Glutamatergic neuron (in vitro differentiated cells): ENCODE data around the gene SIAH1. TPM values are rescaled to one million over a fixed set of nuclear protein-coding genes. Genes with fewer than 3 reads are reported as not detected.

Experiments
- DNase-seq: peaks from one replicate; pipeline ENCODE4 v3.0.0; 2022
- H3K27ac Mint-ChIP-seq: one replicate; pipeline ENCODE4 v1.8.0; 2020; ENCODE audit warnings: mild to moderate bottlenecking, mixed read lengths, inconsistent platforms; ENCODE audit not compliant: unreplicated experiment
- H3K27me3 Mint-ChIP-seq: one replicate; pipeline ENCODE4 v1.8.0; 2020; ENCODE audit warnings: mild to moderate bottlenecking, moderate library complexity, mixed read lengths, inconsistent platforms; ENCODE audit not compliant: unreplicated experiment
- H3K36me3 Mint-ChIP-seq: one replicate; pipeline ENCODE4 v1.8.0; 2020; ENCODE audit warnings: mild to moderate bottlenecking, mixed read lengths, inconsistent platforms; ENCODE audit not compliant: unreplicated experiment
- H3K4me1 Mint-ChIP-seq: one replicate; pipeline ENCODE4 v1.8.0; 2020; ENCODE audit warnings: mild to moderate bottlenecking, low read depth, mixed read lengths, inconsistent platforms; ENCODE audit not compliant: unreplicated experiment
- H3K4me3 Mint-ChIP-seq: one replicate; pipeline ENCODE4 v1.8.0; 2020; ENCODE audit warnings: mild to moderate bottlenecking, mixed read lengths, inconsistent platforms; ENCODE audit not compliant: unreplicated experiment
- H3K9me3 Mint-ChIP-seq: one replicate; pipeline ENCODE4 v1.8.0; 2020; ENCODE audit warnings: mild to moderate bottlenecking, moderate library complexity, mixed read lengths, inconsistent platforms; ENCODE audit not compliant: unreplicated experiment
- CTCF ChIP-seq: fragments of 200-600 bp; sonication (generic); IDR thresholded peaks from one replicate; pipeline ENCODE4 v1.5.0; 2021; ENCODE audit not compliant: partially characterized antibody, unreplicated experiment
- total RNA-seq: library from RNA; stranded (reverse); fragmentation: NEBNext Ultra II Directional; extraction: Animal tissue kit (Norgen Biotek cat#: 25700); gene quantifications from one replicate; pipeline ENCODE4 v1.2.1, GENCODE V29; 2021; ENCODE audit not compliant: unreplicated experiment

The SIAH1 gene
- total RNA-seq, 1 donor from 2014 or later = 46.7 TPM

DNA sequence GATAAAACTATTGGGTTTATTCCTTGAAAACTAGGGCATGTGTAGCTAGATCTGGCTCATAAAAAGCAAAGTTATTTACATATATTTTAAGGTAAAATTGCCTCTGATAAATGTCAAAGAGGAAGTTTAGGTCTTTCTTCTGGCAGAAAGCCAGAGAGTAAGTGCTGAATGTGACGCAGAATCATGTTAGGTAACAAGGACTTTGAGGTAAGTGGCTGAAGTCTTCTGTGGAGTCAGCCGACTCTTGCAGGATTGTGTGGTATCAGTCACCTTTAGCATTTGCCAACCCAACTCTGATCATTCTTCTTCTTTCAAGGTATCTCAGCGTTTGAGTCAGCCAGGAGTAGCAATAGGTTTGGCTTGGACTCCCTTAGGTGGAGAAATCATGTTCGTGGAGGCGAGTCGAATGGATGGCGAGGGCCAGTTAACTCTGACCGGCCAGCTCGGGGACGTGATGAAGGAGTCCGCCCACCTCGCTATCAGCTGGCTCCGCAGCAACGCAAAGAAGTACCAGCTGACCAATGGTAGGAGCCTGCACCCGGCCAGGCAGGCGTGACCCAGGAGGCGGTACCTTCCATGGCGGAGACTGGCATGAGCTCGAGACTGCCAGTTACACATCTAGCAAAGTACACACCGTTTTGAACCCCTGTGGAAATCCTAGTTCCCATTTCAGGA, 37.9 kb downstream of the SIAH1 start:
- peaks cover 2% of the 10 kb centered on the region for H3K27me3 Mint-ChIP-seq
- peak overlapping the region; percentile 97 for H3K27ac Mint-ChIP-seq
- H3K9me3 Mint-ChIP-seq = peaks cover 8% of the 10 kb centered on the region
- H3K4me1 Mint-ChIP-seq = peaks cover 17% of the 10 kb centered on the region
- H3K4me3 Mint-ChIP-seq = no peak overlapping the region
- no peak for TF ChIP-seq CTCF
- DNase-seq = peak; percentile 33
- peaks cover 4% of the 10 kb centered on the region for H3K36me3 Mint-ChIP-seq

GRCh38 chr16:48342591-48342990, 42.6 kb downstream of the SIAH1 start:
- no peak for DNase-seq
- Mint-ChIP-seq H3K4me1 (peaks cover 7% of the 10 kb centered on the region), H3K27me3 (no peaks in the 10 kb centered on the region), H3K4me3 (no peak overlapping the region), H3K9me3 (peaks cover 3% of the 10 kb centered on the region), H3K27ac (no peak overlapping the region), H3K36me3 (peaks cover 4% of the 10 kb centered on the region)
- no peak for TF ChIP-seq CTCF

GRCh38 chr16:48340054-48340453, 45.2 kb downstream of the SIAH1 start:
- Mint-ChIP-seq H3K27me3 (no peaks in the 10 kb centered on the region), H3K4me3 (no peak overlapping the region), H3K9me3 (peaks cover 5% of the 10 kb centered on the region), H3K4me1 (no peaks in the 10 kb centered on the region), H3K27ac (no peak overlapping the region), H3K36me3 (peaks cover 4% of the 10 kb centered on the region)
- no peak for DNase-seq
- TF ChIP-seq CTCF = no peak

GRCh38 chr16:48335961-48336360, 49.3 kb downstream of the SIAH1 start:
- Mint-ChIP-seq H3K4me1 (no peaks in the 10 kb centered on the region), H3K27me3 (peaks cover 3% of the 10 kb centered on the region), H3K9me3 (peaks cover 2% of the 10 kb centered on the region), H3K36me3 (peaks cover 3% of the 10 kb centered on the region), H3K4me3 (no peak overlapping the region), H3K27ac (no peak overlapping the region)
- no peak for TF ChIP-seq CTCF
- DNase-seq = no peak

GRCh38 chr16:48334325-48334724, 50.9 kb downstream of the SIAH1 start:
- H3K27ac Mint-ChIP-seq = no peak overlapping the region
- H3K36me3 Mint-ChIP-seq = peaks cover 3% of the 10 kb centered on the region
- no peak for TF ChIP-seq CTCF
- no peak overlapping the region for H3K4me3 Mint-ChIP-seq
- H3K27me3 Mint-ChIP-seq = peaks cover 3% of the 10 kb centered on the region
- H3K4me1 Mint-ChIP-seq = no peaks in the 10 kb centered on the region
- DNase-seq = no peak
- H3K9me3 Mint-ChIP-seq = peaks cover 2% of the 10 kb centered on the region
